H1 (cell line): Measurements from ENCODE around the gene TXNDC8. TPM values are rescaled to one million over a fixed set of nuclear protein-coding genes. Genes with fewer than 3 reads are reported as not detected.

Experiments used
- CTCF ChIA-PET: fragments of 300-600 bp; sonication (Branson Sonifier 250); formaldehyde crosslinking; loops from one replicate; lab custom pipeline; 2021; ENCODE audit not compliant: partially characterized antibody; lab: Charles Lee
- POLR2A ChIA-PET: fragments of 300-600 bp; sonication (Branson Sonifier 250); formaldehyde crosslinking; loops from one replicate; lab custom pipeline; 2021; ENCODE audit warnings: inconsistent platforms; ENCODE audit not compliant: partially characterized antibody; lab: Charles Lee
- DNase-seq, 2 experiments: peaks; one replicate each; pipeline versions ENCODE4 v3.0.0 to v3.0.0-alpha.2; 2010 to 2022; ENCODE audit warnings: low spot score in 2 of 2, low read depth in 1 of 2, mixed read lengths in 1 of 2
- FAIRE-seq: peaks from 2 replicates; lab custom pipeline; 2011; peaks lifted over from hg19 to GRCh38; lab: Jason Lieb, UNC
- H2AFZ ChIP-seq: 2 replicates; pipeline ENCODE4 v1.8.1; 2012; ENCODE audit warnings: low read length, inconsistent platforms
- H2AK5ac ChIP-seq: 2 replicates; pipeline ENCODE4 v1.6.1; 2013; ENCODE audit warnings: low read depth, low read length
- H2BK120ac ChIP-seq: replicated peaks from 2 replicates; pipeline ENCODE3; 2013; ENCODE audit warnings: low read depth, low read length, inconsistent platforms
- H2BK12ac ChIP-seq: 2 replicates; pipeline ENCODE4 v1.6.1; 2013; ENCODE audit warnings: low read depth, low read length
- H2BK15ac ChIP-seq: 2 replicates; pipeline ENCODE4 v1.6.1; 2013; ENCODE audit warnings: low read length
- H2BK20ac ChIP-seq: 2 replicates; pipeline ENCODE4 v1.6.1; 2013; ENCODE audit warnings: low read length
- H2BK5ac ChIP-seq: 2 replicates; pipeline ENCODE4 v1.6.1; 2013; ENCODE audit warnings: low read depth, low read length
- H3K14ac ChIP-seq: 2 replicates; pipeline ENCODE4 v1.6.1; 2013; ENCODE audit warnings: inconsistent platforms; ENCODE audit not compliant: insufficient read length
- H3K18ac ChIP-seq: 2 replicates; pipeline ENCODE4 v1.6.1; 2013; ENCODE audit warnings: low read length; ENCODE audit errors: extremely low read depth
- H3K23ac ChIP-seq: 2 replicates; pipeline ENCODE4 v1.6.1; 2013; ENCODE audit warnings: inconsistent platforms; ENCODE audit not compliant: insufficient read length
- H3K23me2 ChIP-seq: 2 replicates; pipeline ENCODE4 v1.6.1; 2013; ENCODE audit warnings: low read depth, low read length
- H3K27ac ChIP-seq: 2 replicates; pipeline ENCODE4 v1.6.1; 2011; ENCODE audit warnings: low read depth, low read length, inconsistent platforms
- H3K27me3 ChIP-seq, 4 experiments: replicated peaks in 1 of 4; 1 replicate in 1 of 4; 2 replicates in 3 of 4; pipeline versions ENCODE4 v1.6.1 to v1.8.1; 2011 to 2013; ENCODE audit warnings: low read length in 3 of 4, mild to moderate bottlenecking in 3 of 4, inconsistent platforms in 2 of 4, mixed read lengths in 2 of 4, moderate library complexity in 1 of 4; ENCODE audit not compliant: control insufficient read depth in 3 of 4, insufficient read depth in 3 of 4; ENCODE audit errors: extremely low read depth in 1 of 4
- H3K36me3 ChIP-seq, 4 experiments: 2 replicates each; pipeline versions ENCODE4 v1.6.1 to v1.8.1; 2011 to 2013; ENCODE audit warnings: mild to moderate bottlenecking in 4 of 4, low read length in 3 of 4, moderate library complexity in 2 of 4, control low read depth in 1 of 4, inconsistent platforms in 1 of 4; ENCODE audit not compliant: insufficient read depth in 4 of 4, control insufficient read depth in 2 of 4
- H3K4ac ChIP-seq: replicated peaks from 2 replicates; pipeline ENCODE3; 2013; ENCODE audit warnings: low read length, low read depth, mixed read lengths, inconsistent platforms; ENCODE audit not compliant: insufficient read length
- H3K4me1 ChIP-seq, 4 experiments: replicated peaks in 1 of 4; 1 replicate in 1 of 4; 2 replicates in 3 of 4; pipeline versions ENCODE4 v1.6.1 to v1.8.1; 2011 to 2013; ENCODE audit warnings: low read length in 3 of 4, inconsistent platforms in 2 of 4, mixed read lengths in 1 of 4; ENCODE audit not compliant: insufficient read depth in 4 of 4, control insufficient read depth in 3 of 4
- H3K4me2 ChIP-seq, 2 experiments: 2 replicates each; pipeline versions ENCODE4 v1.6.1 to v1.8.1; 2011 to 2013; ENCODE audit warnings: low read depth in 2 of 2, low read length in 2 of 2, control low read depth in 1 of 2, inconsistent platforms in 1 of 2, mild to moderate bottlenecking in 1 of 2; ENCODE audit not compliant: insufficient read depth in 1 of 2
- H3K4me3 ChIP-seq, 4 experiments: fragments of 200-600, 300-600 bp in 1 of 4; sonication (generic), shearing (Covaris generic), sonication (Bioruptor Twin) in 1 of 4; 2 replicates each; pipeline versions ENCODE4 v1.5.1 to v1.8.1; 2011 to 2016; ENCODE audit warnings: low read length in 4 of 4, low read depth in 3 of 4, control low read depth in 2 of 4, inconsistent platforms in 2 of 4, mild to moderate bottlenecking in 2 of 4, mixed read lengths in 1 of 4, moderate library complexity in 1 of 4; ENCODE audit not compliant: insufficient read depth in 2 of 4; ENCODE audit errors: extremely low read depth in 1 of 4
- H3K56ac ChIP-seq: replicated peaks from 2 replicates; pipeline ENCODE3; 2013; ENCODE audit warnings: low read depth, mild to moderate bottlenecking, mixed read lengths, low read length, inconsistent platforms; ENCODE audit not compliant: insufficient read length
- H3K79me1 ChIP-seq: 2 replicates; pipeline ENCODE4 v1.6.1; 2013; ENCODE audit warnings: low read depth, low read length, control low read depth
- H3K79me2 ChIP-seq, 2 experiments: 2 replicates each; pipeline versions ENCODE4 v1.6.1 to v1.8.1; 2012 to 2013; ENCODE audit warnings: low read length in 2 of 2, mild to moderate bottlenecking in 2 of 2, inconsistent platforms in 1 of 2; ENCODE audit not compliant: insufficient read depth in 2 of 2, control insufficient read depth in 1 of 2
- H3K9ac ChIP-seq, 4 experiments: replicated peaks in 1 of 4; 1 replicate in 1 of 4; 2 replicates in 3 of 4; pipeline versions ENCODE4 v1.6.1 to v1.8.1; 2011 to 2013; ENCODE audit warnings: low read depth in 3 of 4, low read length in 3 of 4, control low read depth in 2 of 4, mild to moderate bottlenecking in 2 of 4, moderate library complexity in 2 of 4, inconsistent platforms in 1 of 4; ENCODE audit errors: extremely low read depth in 1 of 4
- H3K9me3 ChIP-seq, 2 experiments: 2 replicates each; pipeline versions ENCODE4 v1.6.1 to v1.8.1; 2012 to 2013; ENCODE audit warnings: mild to moderate bottlenecking in 2 of 2, moderate library complexity in 2 of 2, control low read depth in 1 of 2, inconsistent platforms in 1 of 2, low read depth in 1 of 2, low read length in 1 of 2, mixed read lengths in 1 of 2; ENCODE audit not compliant: insufficient read depth in 2 of 2
- H4K20me1 ChIP-seq, 2 experiments: replicated peaks in 1 of 2; 2 replicates each; pipeline versions ENCODE3 to v1.8.1; 2011 to 2013; ENCODE audit warnings: inconsistent platforms in 2 of 2, low read length in 2 of 2, mild to moderate bottlenecking in 1 of 2; ENCODE audit not compliant: insufficient read depth in 2 of 2, control insufficient read depth in 1 of 2
- H4K5ac ChIP-seq: 2 replicates; pipeline ENCODE4 v1.6.1; 2013; ENCODE audit warnings: low read length, low read depth, mixed read lengths, inconsistent platforms; ENCODE audit not compliant: insufficient read length
- H4K8ac ChIP-seq: 2 replicates; pipeline ENCODE4 v1.8.0; 2013; ENCODE audit warnings: mild to moderate bottlenecking, moderate library complexity, low read length, inconsistent platforms; ENCODE audit not compliant: insufficient read depth; ENCODE audit errors: extremely low read depth
- H4K91ac ChIP-seq: replicated peaks from 2 replicates; pipeline ENCODE3; 2013; ENCODE audit warnings: low read length, mixed read lengths, inconsistent platforms; ENCODE audit not compliant: insufficient read length
- CBX8 ChIP-seq: fragments of 300-800, 300-1000 bp; sonication (generic); IDR thresholded peaks from 2 replicates; pipeline ENCODE4 v1.7.1; 2016; ENCODE audit warnings: low read depth, low read length, borderline replicate concordance
- CHD1 ChIP-seq: IDR thresholded peaks from 2 replicates; pipeline ENCODE4 v1.6.1; 2012; ENCODE audit warnings: low read depth, low read length, improper control_type of control experiment
- RFX5 ChIP-seq: IDR thresholded peaks from 2 replicates; pipeline ENCODE4 v1.6.1; 2011; ENCODE audit warnings: low read depth, low read length, improper control_type of control experiment, borderline replicate concordance
- RNF2 ChIP-seq: fragments of 200-900, 300-1000 bp; sonication (generic); IDR thresholded peaks from 2 replicates; pipeline ENCODE4 v1.7.1; 2016; ENCODE audit warnings: borderline replicate concordance, low read depth, mild to moderate bottlenecking, antibody characterized with exemption, low read length; ENCODE audit not compliant: poor library complexity, severe bottlenecking; ENCODE audit errors: missing control alignments
- RXRA ChIP-seq: IDR thresholded peaks from 2 replicates; pipeline ENCODE4 v1.6.1; 2011; ENCODE audit warnings: low read depth, mild to moderate bottlenecking, low read length, moderate library complexity; ENCODE audit not compliant: insufficient read depth
- SUZ12 ChIP-seq: fragments of 200-600 bp; sonication (generic); IDR thresholded peaks from 2 replicates; pipeline ENCODE4 v1.6.1; 2012; ENCODE audit warnings: mild to moderate bottlenecking, inconsistent platforms, low read length, moderate library complexity, mixed read lengths
- TCF12 ChIP-seq: IDR thresholded peaks from 2 replicates; pipeline ENCODE4 v1.6.1; 2011; ENCODE audit warnings: low read depth, mild to moderate bottlenecking, low read length
- ZNF274 ChIP-seq: IDR thresholded peaks from 2 replicates; pipeline ENCODE4 v1.7.0; 2012; ENCODE audit warnings: low read length, borderline replicate concordance; ENCODE audit errors: extremely low read depth
- WGBS, 2 experiments: shearing (Covaris generic) in 1 of 2; methylation state at CpG; one replicate each; pipeline versions ENCODE4 v1.1.6 to v1.1.7; 2013 to 2015; ENCODE audit warnings: low lambda C conversion rate in 2 of 2, mixed read lengths in 2 of 2, inconsistent platforms in 1 of 2, low coverage in 1 of 2, missing lambda C conversion rate in 1 of 2; ENCODE audit not compliant: insufficient replicate concordance in 2 of 2, insufficient coverage in 1 of 2, insufficient read length in 1 of 2; ENCODE audit errors: extremely low coverage in 1 of 2, missing lambda C conversion rate in 1 of 2; 5-methylcytosine and 5-hydroxymethylcytosine counted together
- polyA plus RNA-seq, 7 experiments: library from polyadenylated mRNA; depleted of rRNA in 3 of 7; stranded (reverse) in 5 of 7; unstranded in 2 of 7; fragments of >200 nt in 5 of 7; fragments of 200-250 nt in 2 of 7; gene quantifications; 1 replicate in 5 of 7; 2 replicates in 1 of 7; 4 replicates in 1 of 7; pipeline versions ENCODE4 v1.2.1 to v1.2.3, GENCODE V29; 2011 to 2013; ENCODE audit warnings: missing spikeins in 2 of 7, mixed read lengths in 2 of 7
- total RNA-seq: library from RNA; stranded (reverse); fragmentation: NEBNext Ultra II Directional; extraction: Animal tissue kit (Norgen Biotek cat#: 25700); gene quantifications from 2 replicates; pipeline ENCODE4 v1.2.1, GENCODE V29; 2021
- TF ChIP-seq, protein P1 (sequence below): IDR thresholded peaks from 2 replicates; pipeline ENCODE4 v1.6.1; 2011; ENCODE audit warnings: low read length, improper control_type of control experiment
- TF ChIP-seq, protein P2 (sequence below): IDR thresholded peaks from 2 replicates; pipeline ENCODE4 v1.6.1; 2012; ENCODE audit warnings: inconsistent platforms

Gene TXNDC8
- total and polyA plus RNA-seq, 2 of the 8 experiments (the other 6 are each of a cell fraction or from before 2014, with no cell fraction given) = not detected

DNA sequence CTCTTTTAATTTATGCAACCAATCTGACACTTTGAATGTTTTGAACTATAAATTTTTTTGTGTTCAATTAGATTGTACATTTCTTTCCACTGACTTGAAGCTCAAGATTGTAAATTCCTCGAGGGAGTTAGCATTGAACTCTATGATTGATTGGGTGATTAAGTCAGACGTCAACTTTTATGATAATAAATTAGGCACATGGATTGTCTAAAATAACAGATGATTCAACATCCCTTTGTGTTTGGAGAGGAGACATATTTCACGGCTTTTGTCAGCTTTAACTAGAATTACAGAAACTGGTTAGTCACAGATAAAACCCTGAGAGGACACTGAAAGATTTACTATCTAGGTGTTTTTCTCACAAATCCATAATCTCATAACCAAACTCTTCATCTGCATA lies 32.7 kb upstream of the TXNDC8 start:
- Histone ChIP-seq H3K18ac (no peak overlapping the region), H3K56ac (no peak overlapping the region), H2BK20ac (no peak overlapping the region), H3K27ac (no peak overlapping the region), H3K79me1 (no peaks in the 10 kb centered on the region), H3K23me2 (no peaks in the 10 kb centered on the region), H4K91ac (no peak overlapping the region), H2BK12ac (no peak overlapping the region), H3K36me3 (no peaks in the 10 kb centered on the region), H4K20me1 (no peaks in the 10 kb centered on the region), H3K4me1 (no peaks in the 10 kb centered on the region), H3K4me3 (no peak overlapping the region), H3K14ac (no peak overlapping the region), H2BK5ac (no peak overlapping the region), H2AFZ (no peak overlapping the region), H3K4me2 (no peak overlapping the region), H4K5ac (no peak overlapping the region), H3K4ac (no peak overlapping the region), H2BK120ac (no peak overlapping the region), H4K8ac (no peak overlapping the region), H3K9ac (no peak overlapping the region), H2BK15ac (no peak overlapping the region), H3K79me2 (no peaks in the 10 kb centered on the region), H3K9me3 (no peaks in the 10 kb centered on the region), H3K27me3 (no peaks in the 10 kb centered on the region), H3K23ac (no peak overlapping the region), H2AK5ac (no peak overlapping the region)
- 90% methylated on average over 3 of the region's 3 CpGs; no CpG with 5 or more reads in 1 of the 2 experiments for WGBS, 2 experiments
- CTCF ChIA-PET = no interaction called here
- POLR2A ChIA-PET = no interaction called here
- FAIRE-seq (no peak), DNase-seq (no peak)
- TF ChIP-seq TCF12 (no peak), RNF2 (no peak), RXRA (no peak), CHD1 (no peak), SUZ12 (no peak), CBX8 (no peak), RFX5 (no peak), ZNF274 (no peak)
- TF ChIP-seq, protein P1, sequence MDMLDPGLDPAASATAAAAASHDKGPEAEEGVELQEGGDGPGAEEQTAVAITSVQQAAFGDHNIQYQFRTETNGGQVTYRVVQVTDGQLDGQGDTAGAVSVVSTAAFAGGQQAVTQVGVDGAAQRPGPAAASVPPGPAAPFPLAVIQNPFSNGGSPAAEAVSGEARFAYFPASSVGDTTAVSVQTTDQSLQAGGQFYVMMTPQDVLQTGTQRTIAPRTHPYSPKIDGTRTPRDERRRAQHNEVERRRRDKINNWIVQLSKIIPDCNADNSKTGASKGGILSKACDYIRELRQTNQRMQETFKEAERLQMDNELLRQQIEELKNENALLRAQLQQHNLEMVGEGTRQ = no peak
- TF ChIP-seq, protein P2, sequence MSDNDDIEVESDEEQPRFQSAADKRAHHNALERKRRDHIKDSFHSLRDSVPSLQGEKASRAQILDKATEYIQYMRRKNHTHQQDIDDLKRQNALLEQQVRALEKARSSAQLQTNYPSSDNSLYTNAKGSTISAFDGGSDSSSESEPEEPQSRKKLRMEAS = no peak
